ENCODE measurements around the gene ELMO1. TPM values are rescaled to one million over a fixed set of nuclear protein-coding genes. Genes with fewer than 3 reads are reported as not detected.

ELMO1 gene
- total RNA-seq, 4 donors from 2014 or later = 58.7 to 293 (median 81.0) TPM

GRCh38 chr7:37048674-37049073, 400.0 kb downstream of the ELMO1 start:
- ATAC-seq (ENCODE audit: low FRiP score) (no peak), DNase-seq (ENCODE audit: low spot score) (no peak)
- no peak for TF ChIP-seq CTCF (IDR thresholded peaks at IDR 0.05)

- ATAC-seq (ENCODE audit: low FRiP score) = no peak
- TF ChIP-seq CTCF (IDR thresholded peaks at IDR 0.05) = no peak
- DNase-seq (ENCODE audit: low spot score) = no peak
Measured at GRCh38 chr7:37047260-37047659, 401.4 kb downstream of the ELMO1 start.

- DNase-seq (ENCODE audit: low spot score) (no peak), ATAC-seq (ENCODE audit: low FRiP score) (no peak)
- TF ChIP-seq CTCF (IDR thresholded peaks at IDR 0.05) = no peak
Measured at GRCh38 chr7:37046531-37047079, 402.1 kb downstream of the ELMO1 start.

- no peak for DNase-seq (ENCODE audit: low spot score)
- no peak for ATAC-seq (ENCODE audit: low FRiP score)
Measured at GRCh38 chr7:37045681-37046179, 402.9 kb downstream of the ELMO1 start.

GRCh38 chr7:37041461-37041860, 407.2 kb downstream of the ELMO1 start:
- TF ChIP-seq CTCF (IDR thresholded peaks at IDR 0.05) = no peak
- DNase-seq (ENCODE audit: low spot score) (no peak), ATAC-seq (ENCODE audit: low FRiP score) (no peak)

More at GRCh38 chr7:37045681-37046179, 402.9 kb downstream of the ELMO1 start:
- TF ChIP-seq CTCF (IDR thresholded peaks at IDR 0.05) = no peak

GRCh38 chr7:37040330-37040729, 408.3 kb downstream of the ELMO1 start:
- ATAC-seq (ENCODE audit: low FRiP score) (no peak), DNase-seq (ENCODE audit: low spot score) (no peak)
- TF ChIP-seq CTCF (IDR thresholded peaks at IDR 0.05) = no peak

GRCh38 chr7:37039131-37039749, 409.4 kb downstream of the ELMO1 start:
- no peak for TF ChIP-seq CTCF (IDR thresholded peaks at IDR 0.05)
- ATAC-seq (ENCODE audit: low FRiP score) (no peak), DNase-seq (ENCODE audit: low spot score) (no peak)
